B cell (primary cell): ENCODE data around the gene CFAP221. TPM values are rescaled to one million over a fixed set of nuclear protein-coding genes. Genes with fewer than 3 reads are reported as not detected.

Experiments used
- ATAC-seq: fragments of 200-7000 bp; cut with Tn5 transposase; one replicate; pipeline ENCODE4 v1.10.0; 2021; ENCODE audit warnings: low read depth, mild to moderate bottlenecking, moderate number of reproducible peaks, moderate library complexity
- CTCF ChIA-PET: fragments of 350-600 bp; sonication (Branson Sonifier 250); formaldehyde crosslinking; loops from one replicate; lab custom pipeline; 2021; ENCODE audit warnings: antibody characterized with exemption, inconsistent platforms; lab: Charles Lee
- POLR2A ChIA-PET: fragments of 350-600 bp; sonication (Branson Sonifier 250); formaldehyde crosslinking; loops from one replicate; lab custom pipeline; 2021; ENCODE audit warnings: antibody characterized with exemption; lab: Charles Lee
- DNase-seq: peaks from one replicate; pipeline ENCODE4 v3.0.0; 2013
- H2AFZ ChIP-seq: 2 replicates; pipeline ENCODE4 v1.6.1; 2012; ENCODE audit warnings: mild to moderate bottlenecking, low read depth, low read length; ENCODE audit not compliant: insufficient read depth, poor library complexity, severe bottlenecking
- H3K27ac ChIP-seq, 2 donors: 1 replicate in 1 of 2; 2 replicates in 1 of 2; pipeline ENCODE4 v1.5.1; 2012 to 2013; ENCODE audit warnings: low read length in 2 of 2, mild to moderate bottlenecking in 2 of 2, moderate library complexity in 1 of 2
- H3K27me3 ChIP-seq, 4 experiments: fragments of 200-600 bp in 1 of 4; sonication (generic) in 1 of 4; replicated peaks in 1 of 4; 1 replicate in 2 of 4; 2 replicates in 2 of 4; pipeline versions ENCODE4 v1.6.1 to v1.7.0; 2013 to 2016; ENCODE audit warnings: low read length in 3 of 4, mild to moderate bottlenecking in 2 of 4, mixed read lengths in 1 of 4, moderate library complexity in 1 of 4; ENCODE audit not compliant: insufficient read depth in 4 of 4, control insufficient read depth in 3 of 4; ENCODE audit errors: control extremely low read depth in 1 of 4
- H3K36me3 ChIP-seq, 2 experiments: replicated peaks in 1 of 2; 1 replicate in 1 of 2; 2 replicates in 1 of 2; pipeline versions ENCODE4 v1.6.1 to v1.7.1; 2013; ENCODE audit warnings: low read length in 1 of 2; ENCODE audit not compliant: insufficient read depth in 2 of 2, control insufficient read depth in 1 of 2; ENCODE audit errors: control extremely low read depth in 1 of 2, extremely low read depth in 1 of 2
- H3K4me1 ChIP-seq, 2 donors: fragments of 200-600 bp in 1 of 2; sonication (generic) in 1 of 2; 1 replicate in 1 of 2; 2 replicates in 1 of 2; pipeline versions ENCODE4 v1.5.1 to v1.6.1; 2013 to 2017; ENCODE audit warnings: low read length in 2 of 2; ENCODE audit not compliant: control insufficient read depth in 2 of 2, insufficient read depth in 2 of 2
- H3K4me2 ChIP-seq: replicated peaks from 2 replicates; pipeline ENCODE3; 2012; ENCODE audit warnings: mild to moderate bottlenecking, low read depth, low read length; ENCODE audit not compliant: poor library complexity, severe bottlenecking
- H3K4me3 ChIP-seq, 5 experiments: fragments of 200-600 bp in 1 of 5; sonication (generic) in 1 of 5; 1 replicate in 3 of 5; 2 replicates in 2 of 5; pipeline versions ENCODE4 v1.5.1 to v1.7.0; 2011 to 2016; ENCODE audit warnings: low read length in 4 of 5, mild to moderate bottlenecking in 4 of 5, low read depth in 2 of 5, control low read depth in 1 of 5, moderate library complexity in 1 of 5; ENCODE audit not compliant: insufficient read depth in 1 of 5; ENCODE audit errors: control extremely low read depth in 1 of 5, extremely low read depth in 1 of 5
- H3K79me2 ChIP-seq: fragments of 200-600 bp; sonication (generic); one replicate; pipeline ENCODE4 v1.6.0; 2016; ENCODE audit warnings: low read length; ENCODE audit not compliant: control insufficient read depth, insufficient read depth
- H3K9ac ChIP-seq: fragments of 200-600 bp; sonication (generic); 2 replicates; pipeline ENCODE4 v1.6.1; 2017; ENCODE audit warnings: mild to moderate bottlenecking, low read length, moderate library complexity
- H3K9me3 ChIP-seq, 3 donors: one replicate each; pipeline versions ENCODE4 v1.6.1 to v1.7.1; 2013; ENCODE audit warnings: low read length in 2 of 3; ENCODE audit not compliant: control insufficient read depth in 2 of 3, insufficient read depth in 1 of 3; ENCODE audit errors: control extremely low read depth in 1 of 3
- H4K20me1 ChIP-seq: 2 replicates; pipeline ENCODE4 v1.6.0; 2012; ENCODE audit warnings: mild to moderate bottlenecking, low read length; ENCODE audit not compliant: insufficient read depth, control insufficient read depth, poor library complexity, severe bottlenecking
- H3K27ac Mint-ChIP-seq: one replicate; pipeline ENCODE4 v1.8.0; 2021; ENCODE audit warnings: mixed read lengths
- H3K27me3 Mint-ChIP-seq: one replicate; pipeline ENCODE4 v1.8.0; 2021; ENCODE audit warnings: mixed read lengths
- H3K4me1 Mint-ChIP-seq: one replicate; pipeline ENCODE4 v1.8.0; 2021; ENCODE audit warnings: mixed read lengths
- H3K4me3 Mint-ChIP-seq: one replicate; pipeline ENCODE4 v1.8.0; 2021; ENCODE audit warnings: mixed read lengths
- H3K9me3 Mint-ChIP-seq: one replicate; pipeline ENCODE4 v1.8.0; 2022; ENCODE audit warnings: mixed read lengths; ENCODE audit not compliant: insufficient read depth
- EZH2 ChIP-seq: IDR thresholded peaks from 2 replicates; pipeline ENCODE4 v1.6.1; 2012; ENCODE audit warnings: borderline replicate concordance, low read depth, mild to moderate bottlenecking, moderate library complexity, low read length; ENCODE audit not compliant: insufficient read depth, poor library complexity, severe bottlenecking
- WGBS: methylation state at CpG from one replicate; pipeline ENCODE4 v1.1.5; 2013; ENCODE audit warnings: missing lambda C conversion rate; ENCODE audit not compliant: insufficient coverage; 5-methylcytosine and 5-hydroxymethylcytosine counted together
- intact Hi-C: fragments of 100-400 bp; cut with micrococcal nuclease; formaldehyde crosslinking; loops from one replicate; pipeline ENCODE4 v1.10.0; 2022
- polyA plus RNA-seq: library from polyadenylated mRNA; depleted of rRNA; stranded (reverse); fragments of >200 nt; gene quantifications from 2 replicates; pipeline ENCODE4 v1.2.3, GENCODE V29; 2012
- total RNA-seq, 2 donors: library from RNA; stranded (reverse); fragments of 120-200 nt in 1 of 2; gene quantifications; 1 replicate in 1 of 2; 2 replicates in 1 of 2; pipeline versions ENCODE4 v1.2.3 to v1.2.4, GENCODE V29; 2013 to 2022
- TF ChIP-seq, protein P1 (sequence below): fragments of 200-600 bp; IDR thresholded peaks from one replicate; pipeline ENCODE4 v1.8.0; 2022; ENCODE audit warnings: antibody characterized with exemption, mild to moderate bottlenecking

CFAP221 gene
- total and polyA plus RNA-seq, 2 donors (not counting 1 experiment from before 2014, with no cell fraction given): not detected

DNA sequence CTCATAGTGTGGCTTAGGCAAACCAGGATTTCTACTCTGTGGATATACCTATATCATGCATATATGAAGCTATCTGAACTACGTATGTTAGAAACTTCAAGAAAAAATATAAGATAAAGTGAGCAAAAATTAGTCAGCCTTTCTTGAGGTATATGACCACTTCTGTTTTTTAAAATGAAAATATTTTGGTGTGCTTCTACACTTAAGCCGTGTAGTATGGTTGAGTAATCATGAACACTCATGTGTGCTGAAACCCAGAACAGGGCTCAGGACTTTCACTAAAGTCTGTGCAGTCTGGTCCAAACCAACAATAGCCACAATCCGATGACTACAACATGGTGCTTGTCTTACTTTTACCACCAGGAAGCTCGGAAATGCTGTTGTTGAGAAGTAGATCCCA, 85.9 kb downstream of the CFAP221 start:
- H3K27ac ChIP-seq: no peak overlapping the region
- no peaks in the 10 kb centered on the region for H4K20me1 ChIP-seq
- no peak for TF ChIP-seq EZH2
- TF ChIP-seq, protein P1, sequence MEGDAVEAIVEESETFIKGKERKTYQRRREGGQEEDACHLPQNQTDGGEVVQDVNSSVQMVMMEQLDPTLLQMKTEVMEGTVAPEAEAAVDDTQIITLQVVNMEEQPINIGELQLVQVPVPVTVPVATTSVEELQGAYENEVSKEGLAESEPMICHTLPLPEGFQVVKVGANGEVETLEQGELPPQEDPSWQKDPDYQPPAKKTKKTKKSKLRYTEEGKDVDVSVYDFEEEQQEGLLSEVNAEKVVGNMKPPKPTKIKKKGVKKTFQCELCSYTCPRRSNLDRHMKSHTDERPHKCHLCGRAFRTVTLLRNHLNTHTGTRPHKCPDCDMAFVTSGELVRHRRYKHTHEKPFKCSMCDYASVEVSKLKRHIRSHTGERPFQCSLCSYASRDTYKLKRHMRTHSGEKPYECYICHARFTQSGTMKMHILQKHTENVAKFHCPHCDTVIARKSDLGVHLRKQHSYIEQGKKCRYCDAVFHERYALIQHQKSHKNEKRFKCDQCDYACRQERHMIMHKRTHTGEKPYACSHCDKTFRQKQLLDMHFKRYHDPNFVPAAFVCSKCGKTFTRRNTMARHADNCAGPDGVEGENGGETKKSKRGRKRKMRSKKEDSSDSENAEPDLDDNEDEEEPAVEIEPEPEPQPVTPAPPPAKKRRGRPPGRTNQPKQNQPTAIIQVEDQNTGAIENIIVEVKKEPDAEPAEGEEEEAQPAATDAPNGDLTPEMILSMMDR: no peak
- DNase-seq (no peak), ATAC-seq (no peak)
- intact Hi-C loops: no loop called here
- WGBS: no CpG with 5 or more reads among the region's 4 CpGs
- no peak overlapping the region for H3K4me2 ChIP-seq
- H3K9me3 ChIP-seq: peaks cover 0 to 6% (median 2%) of the 10 kb centered on the region in 3 donors
- Mint-ChIP-seq H3K9me3 (no peaks in the 10 kb centered on the region), H3K4me3 (no peak overlapping the region), H3K27me3 (peaks cover 13% of the 10 kb centered on the region), H3K27ac (no peak overlapping the region), H3K4me1 (peaks cover 6% of the 10 kb centered on the region)
- H3K9ac ChIP-seq: no peak overlapping the region
- peaks cover 2 to 23% of the 10 kb centered on the region in 2 donors for H3K4me1 ChIP-seq
- H3K36me3 ChIP-seq: no peaks in the 10 kb centered on the region
- peaks cover 0 to 3% (median under 1%) of the 10 kb centered on the region in 4 experiments for H3K27me3 ChIP-seq
- CTCF ChIA-PET: interaction anchor here (0.6 to 1.9 kb wide), 2 partner anchors 11 to 70 kb away, joined by 3 to 5 read pairs; no protein-coding TSS in a partner anchor
- H2AFZ ChIP-seq: no peak overlapping the region
- POLR2A ChIA-PET: no interaction called here
- H3K79me2 ChIP-seq: no peaks in the 10 kb centered on the region
- H3K4me3 ChIP-seq: no peak overlapping the region

DNA sequence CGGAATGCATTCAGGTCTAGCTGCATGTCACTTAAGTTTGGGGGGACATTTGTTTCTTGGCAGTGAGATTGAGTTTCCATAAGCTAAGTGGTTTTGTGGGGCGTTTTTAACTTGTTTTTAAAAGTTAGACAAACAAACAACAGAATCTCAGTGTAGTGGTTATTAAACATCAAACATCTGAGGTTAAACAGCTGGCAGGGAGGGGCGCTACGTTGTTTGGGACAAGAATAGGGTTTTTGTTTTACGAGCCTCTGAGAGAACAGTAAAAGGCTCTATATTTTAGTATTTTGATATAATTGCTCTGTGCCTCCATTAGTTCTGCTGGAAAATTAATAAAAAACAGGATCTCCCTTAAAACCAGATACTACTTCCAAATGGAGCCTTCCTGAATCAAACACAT, 93.1 kb downstream of the CFAP221 start:
- no peak overlapping the region for H3K4me2 ChIP-seq
- H2AFZ ChIP-seq: no peak overlapping the region
- Mint-ChIP-seq H3K4me1 (peaks cover 2% of the 10 kb centered on the region), H3K4me3 (no peak overlapping the region), H3K9me3 (no peaks in the 10 kb centered on the region), H3K27ac (no peak overlapping the region), H3K27me3 (peaks cover 21% of the 10 kb centered on the region)
- no peak overlapping the region for H3K9ac ChIP-seq
- no peaks in the 10 kb centered on the region for H3K4me1 ChIP-seq
- CTCF ChIA-PET: interaction anchor here (0.6 to 6.0 kb wide), 5 partner anchors 10 to 637 kb away, joined by 3 to 31 read pairs (median 3); no protein-coding TSS in a partner anchor
- DNase-seq (no peak), ATAC-seq (no peak)
- intact Hi-C loops: no loop called here
- H4K20me1 ChIP-seq: no peaks in the 10 kb centered on the region
- peaks cover 0 to 3% (median 2%) of the 10 kb centered on the region in 3 donors for H3K9me3 ChIP-seq
- peaks cover 0 to 3% (median 0%) of the 10 kb centered on the region in 4 experiments for H3K27me3 ChIP-seq
- H3K4me3 ChIP-seq: no peak overlapping the region
- WGBS: no CpG with 5 or more reads among the region's 5 CpGs
- no peaks in the 10 kb centered on the region for H3K79me2 ChIP-seq
- no peaks in the 10 kb centered on the region for H3K36me3 ChIP-seq
- TF ChIP-seq, protein P1: no peak
- no peak for TF ChIP-seq EZH2
- POLR2A ChIA-PET: no interaction called here
- H3K27ac ChIP-seq: no peak overlapping the region
